Measurements from ENCODE around the gene ZNF254.
"Not testable (repeated sequence)": the region's sequence is repeated elsewhere in the genome, so short reads cannot be mapped to it uniquely, and the experiment has no call there.

ZNF254 gene

DNA sequence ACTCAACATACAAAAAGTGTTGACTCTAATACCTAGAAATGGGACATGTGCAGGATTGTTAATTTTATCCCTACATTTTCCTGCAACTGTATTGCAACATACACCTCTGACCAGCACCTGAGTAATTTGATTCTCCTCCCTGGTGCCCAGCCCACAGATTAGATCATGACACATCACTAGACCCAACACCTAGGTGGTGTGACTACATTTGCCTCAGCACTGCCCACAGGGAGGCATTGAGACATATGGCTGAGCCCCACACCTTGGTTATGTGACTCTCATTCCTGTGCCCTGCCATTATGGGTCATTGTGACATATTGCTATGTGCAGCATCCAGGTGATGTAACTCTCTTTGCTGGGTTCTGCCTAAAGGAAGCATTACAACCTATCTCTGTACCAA is 13.2 kb upstream of the ZNF254 start:
- no peak for DNase-seq

DNA sequence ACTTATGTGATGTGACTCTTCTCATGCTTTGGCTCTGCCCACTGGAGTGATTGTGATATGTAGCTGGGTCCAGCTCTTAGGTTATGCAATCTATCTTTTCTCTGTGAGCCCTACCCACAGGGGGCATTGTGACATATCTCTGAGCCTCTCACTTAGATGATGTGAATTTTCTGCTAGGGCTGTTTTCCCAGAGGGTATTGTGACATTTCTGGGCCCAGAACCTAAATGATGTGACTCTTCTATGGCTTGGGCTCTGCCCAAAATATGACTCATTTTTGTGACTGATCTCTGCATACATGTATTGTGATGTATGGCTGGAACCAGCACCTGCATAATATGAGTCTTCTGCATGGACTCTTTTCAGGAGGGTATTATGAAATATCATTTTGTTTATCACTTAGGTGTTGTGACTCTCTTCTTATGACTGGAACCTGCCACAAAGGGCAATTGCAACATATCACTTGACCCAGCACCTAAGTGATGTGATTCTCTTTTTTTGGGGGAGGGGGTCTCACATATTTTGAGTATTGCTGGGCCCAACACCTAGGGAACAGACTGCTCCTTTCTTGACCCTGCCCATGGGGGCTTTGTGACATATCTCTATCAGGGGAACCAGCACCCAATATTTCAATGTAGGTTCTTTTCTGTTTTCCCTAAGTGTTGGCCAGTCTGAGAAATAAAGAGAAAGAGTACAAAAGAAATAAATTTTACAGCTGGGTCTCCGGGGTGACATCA is 12.1 kb upstream of the ZNF254 start:
- DNase-seq = no peak

GRCh38 chr19:24075530-24075929 is 11.5 kb upstream of the ZNF254 start:
- DNase-seq = not testable (repeated sequence)

- no peak for DNase-seq
These were observed 8.3 kb upstream of the ZNF254 start for GRCh38 chr19:24078680-24079079.

- DNase-seq = no peak
These were observed 5.9 kb upstream of the ZNF254 start for GRCh38 chr19:24081056-24081455.

GRCh38 chr19:24098359-24098758 is 11.4 kb downstream of the ZNF254 start:
- no peak for DNase-seq

GRCh38 chr19:24099829-24100228 is 12.8 kb downstream of the ZNF254 start:
- no peak for DNase-seq

GRCh38 chr19:24100597-24100996 is 13.6 kb downstream of the ZNF254 start:
- not testable (repeated sequence) for DNase-seq

- no peak for DNase-seq
These were observed 14.6 kb downstream of the ZNF254 start for GRCh38 chr19:24101459-24102115.

DNA sequence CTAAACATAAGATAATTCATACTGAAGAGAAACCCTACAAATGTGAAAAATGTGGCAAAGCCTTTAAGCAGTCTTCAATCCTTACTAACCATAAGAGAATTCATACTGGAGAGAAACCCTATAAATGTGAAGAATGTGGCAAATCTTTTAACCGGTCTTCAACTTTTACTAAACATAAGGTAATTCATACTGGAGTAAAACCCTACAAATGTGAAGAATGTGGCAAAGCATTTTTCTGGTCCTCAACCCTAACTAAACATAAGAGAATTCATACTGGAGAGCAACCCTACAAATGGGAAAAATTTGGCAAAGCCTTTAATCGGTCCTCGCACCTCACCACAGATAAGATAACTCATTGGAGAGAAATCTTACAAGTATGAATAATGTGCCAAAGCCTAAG is 40.6 kb downstream of the ZNF254 start:
- no peak for DNase-seq

- no peak for DNase-seq
These were observed 53.1 kb downstream of the ZNF254 start for GRCh38 chr19:24140099-24140498.

- DNase-seq = no peak
These were observed 53.6 kb downstream of the ZNF254 start for GRCh38 chr19:24140591-24140990.

- DNase-seq = no peak
These were observed 54.6 kb downstream of the ZNF254 start for GRCh38 chr19:24141612-24142011.

GRCh38 chr19:24142771-24143170 is 55.8 kb downstream of the ZNF254 start:
- DNase-seq = no peak

DNA sequence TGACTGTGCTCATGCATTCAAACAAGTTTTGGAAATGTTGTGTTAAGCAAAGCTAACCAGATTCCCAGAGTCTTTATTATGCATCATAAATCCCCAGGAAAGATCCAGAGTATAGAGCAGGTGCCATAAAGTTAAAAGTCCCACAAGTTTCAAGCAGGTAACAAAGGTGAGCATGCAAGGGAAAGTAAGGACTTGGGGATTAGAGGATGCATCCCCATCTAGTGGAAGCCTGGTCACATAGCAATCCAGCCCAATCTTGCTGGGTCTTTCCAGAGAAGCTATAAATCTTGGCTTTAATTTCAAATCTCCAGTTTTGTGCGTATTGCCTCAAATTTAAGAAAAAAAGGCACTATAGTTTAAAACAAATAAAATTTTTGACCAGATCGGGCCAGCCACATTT is 72.7 kb downstream of the ZNF254 start:
- no peak for DNase-seq

DNA sequence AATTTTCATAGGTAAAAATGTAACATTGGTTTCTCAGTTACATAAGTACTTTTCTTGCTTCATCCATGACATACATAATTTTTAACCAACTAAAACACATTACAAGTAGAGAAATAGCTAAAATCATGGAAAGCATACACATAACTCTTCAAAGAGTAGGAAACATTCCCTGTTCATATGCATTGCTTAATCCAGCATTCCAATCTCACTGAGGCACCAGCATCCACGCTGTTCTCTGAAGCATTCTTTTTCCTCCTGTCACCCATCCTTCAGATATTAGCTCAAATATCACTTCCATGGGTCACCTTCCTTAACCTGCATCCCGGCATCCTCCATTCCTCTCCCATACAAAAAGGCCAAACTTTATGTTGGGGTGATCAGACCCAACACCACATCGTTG is 79.1 kb downstream of the ZNF254 start:
- DNase-seq = no peak

DNA sequence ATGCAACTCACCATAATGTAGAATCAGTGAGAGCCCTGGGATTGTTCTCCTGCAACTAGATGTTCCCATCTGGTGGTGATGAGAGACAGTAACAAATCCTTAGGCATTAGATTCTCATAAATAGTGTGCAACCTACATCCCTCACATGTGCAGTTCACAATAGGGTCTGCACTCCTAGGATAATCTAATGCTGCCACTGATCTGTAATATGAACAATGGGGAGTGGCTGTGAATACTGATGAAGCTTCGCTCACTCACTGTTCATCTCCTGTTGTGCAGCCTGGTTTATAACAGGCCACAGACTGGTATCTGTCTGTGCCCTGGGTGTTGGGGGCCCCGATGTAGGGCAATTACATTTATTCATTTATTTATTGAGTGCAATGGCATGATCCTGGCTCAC is 86.9 kb downstream of the ZNF254 start:
- no peak for DNase-seq

DNA sequence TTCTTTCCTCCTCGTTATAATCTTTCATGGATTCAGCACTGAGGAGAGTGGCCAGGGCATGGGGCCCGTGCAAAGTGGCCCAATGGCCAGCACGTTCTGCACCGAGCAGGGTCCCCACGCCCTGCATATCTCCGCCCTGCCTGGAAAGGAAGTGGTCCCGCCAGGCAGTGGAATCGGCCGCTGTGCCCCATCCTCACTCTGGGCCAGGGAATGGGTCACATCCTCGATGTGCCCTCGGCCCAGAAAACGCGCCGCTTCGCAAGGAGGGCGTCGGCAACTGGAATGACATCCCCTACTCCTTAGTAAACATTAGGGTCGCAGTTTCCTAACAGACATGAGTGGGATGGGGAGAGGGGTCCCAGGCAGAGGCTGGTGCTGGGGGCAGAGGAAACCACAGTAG is 90.7 kb downstream of the ZNF254 start:
- no peak for DNase-seq

DNA sequence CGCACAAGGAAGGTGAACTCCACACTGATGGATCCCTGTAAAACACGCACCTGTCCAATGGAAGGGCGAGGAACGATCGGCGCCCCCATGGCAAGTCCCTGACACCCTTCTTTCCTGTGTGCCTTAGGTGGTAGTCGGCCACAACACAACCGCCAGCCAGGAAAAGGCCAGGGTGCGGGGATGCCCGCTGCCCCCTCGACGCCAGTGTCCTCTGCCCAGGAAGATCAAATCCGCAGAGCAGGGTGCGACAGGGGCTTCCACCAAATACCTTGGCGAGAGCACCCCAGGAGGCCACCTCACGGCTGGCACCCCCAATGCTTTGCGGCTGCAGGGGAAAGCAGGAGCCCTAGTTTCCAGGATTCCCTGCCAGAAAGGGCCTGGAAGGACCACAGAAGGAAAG is 91.2 kb downstream of the ZNF254 start:
- no peak for DNase-seq

Data from stimulated activated CD4-positive, alpha-beta T cell treated with anti-CD3 and anti-CD28 coated beads, Interleukin-1b, Interleukin-23, amount 100 ng/mL, for 48 hours (primary cell).